HG03025 (cell line): ENCODE measurements around the gene CSNK1G2.

Experiments used
- ATAC-seq: cut with Tn5 transposase; IDR thresholded peaks from one replicate; pipeline ENCODE4 v1.9.1; 2021; ENCODE audit warnings: mild to moderate bottlenecking, moderate library complexity; ENCODE audit not compliant: unreplicated experiment, low FRiP score

CSNK1G2 gene

DNA sequence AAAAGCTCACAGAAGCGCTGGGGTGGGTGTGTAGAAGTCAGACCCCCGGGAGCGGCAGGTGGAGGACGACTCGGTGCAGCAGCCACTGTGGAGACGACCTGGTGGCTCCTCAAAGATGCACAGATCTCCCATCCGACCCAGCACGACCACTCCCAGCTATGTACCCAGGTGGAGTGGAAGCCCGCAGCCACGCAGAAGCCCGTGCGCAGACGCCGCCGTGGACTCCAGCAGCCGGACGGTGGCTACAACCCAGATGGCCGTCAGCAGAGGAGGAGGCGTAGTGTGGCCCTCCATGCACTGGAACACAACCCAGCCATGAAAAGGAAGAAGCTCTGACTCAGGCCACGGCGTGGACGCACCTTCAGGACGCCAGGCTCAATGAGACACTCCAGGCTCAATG is 21.7 kb downstream of the CSNK1G2 start:
- ATAC-seq = no peak

GRCh38 chr19:1967087-1967608 is 26.2 kb downstream of the CSNK1G2 start:
- no peak for ATAC-seq

- ATAC-seq = no peak
Observed at GRCh38 chr19:1968279-1969175, 27.6 kb downstream of the CSNK1G2 start.

DNA sequence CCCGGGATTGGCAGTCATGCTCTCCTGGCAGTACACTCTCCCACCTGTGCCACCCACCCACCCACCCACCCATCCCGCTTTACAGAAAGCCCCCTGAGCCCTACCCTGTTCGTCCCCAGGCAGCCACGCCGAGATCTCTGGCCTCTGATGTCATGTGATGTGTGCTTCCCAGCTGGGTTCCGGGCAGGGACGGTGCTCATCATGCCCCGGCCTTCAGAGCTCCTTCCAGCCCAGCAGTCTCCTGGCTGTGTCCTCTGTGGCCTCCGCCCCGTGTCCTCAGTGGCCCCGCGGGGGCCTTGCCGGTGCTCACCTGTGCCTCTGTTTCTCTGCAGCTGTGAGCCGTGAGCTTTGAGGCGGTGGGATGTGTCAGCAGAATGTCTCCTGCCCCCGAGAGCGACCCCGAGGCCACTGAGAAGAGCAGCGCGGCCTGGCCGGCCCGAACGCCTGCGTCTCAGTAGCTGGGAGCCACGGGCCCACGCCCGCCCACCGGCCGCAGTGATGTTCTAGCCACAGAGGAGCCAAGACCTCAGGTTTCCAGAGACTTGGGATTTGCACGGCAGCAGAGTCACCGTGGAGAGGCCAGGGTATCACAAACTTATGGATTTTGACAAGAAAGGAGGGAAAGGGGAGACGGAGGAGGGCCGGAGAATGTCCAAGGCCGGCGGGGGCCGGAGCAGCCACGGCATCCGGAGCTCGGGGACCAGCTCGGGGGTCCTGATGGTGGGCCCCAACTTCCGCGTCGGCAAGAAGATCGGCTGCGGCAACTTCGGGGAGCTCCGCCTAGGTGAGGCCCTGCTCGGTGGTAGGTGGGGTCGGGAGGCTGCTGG is 28.4 kb downstream of the CSNK1G2 start:
- ATAC-seq = no peak

DNA sequence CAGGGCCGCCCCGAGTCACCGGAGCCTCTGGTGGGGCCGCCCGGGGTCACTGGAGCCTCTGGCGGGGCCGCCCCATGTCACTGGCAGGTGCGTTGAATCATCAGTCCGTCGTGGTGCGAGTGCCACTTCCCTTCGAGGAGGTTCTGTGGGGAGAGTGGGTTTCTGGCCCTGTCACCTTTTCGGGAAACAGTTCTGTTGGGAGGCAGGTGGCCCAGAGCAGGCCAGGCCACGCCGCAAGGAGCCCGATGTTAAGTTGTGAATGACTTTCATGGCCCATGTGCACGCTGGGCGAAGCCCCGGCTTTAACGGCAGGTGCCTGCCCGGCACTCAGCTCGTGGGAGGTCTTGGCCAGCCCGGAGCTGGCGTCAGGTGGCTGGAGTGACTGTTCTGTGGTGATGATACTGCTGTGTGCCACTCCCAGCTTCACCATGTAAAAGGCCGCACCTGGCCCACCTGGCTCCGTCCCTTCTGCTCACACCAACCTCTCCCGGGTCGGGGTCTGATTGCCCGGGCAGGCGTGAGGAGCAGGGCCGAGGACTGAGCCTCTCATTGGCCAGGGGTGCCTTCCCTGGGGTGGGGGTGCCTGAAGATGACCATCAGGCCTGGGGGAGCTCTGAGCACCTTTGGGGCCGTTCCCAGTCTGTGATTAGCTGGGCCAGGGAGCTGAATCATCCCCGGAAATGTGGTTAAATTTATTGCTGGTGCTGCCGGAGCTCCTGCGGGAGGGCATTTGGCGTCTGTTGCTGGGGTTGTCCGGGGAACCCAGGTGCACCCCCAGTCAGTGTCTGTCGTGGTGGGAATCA is 29.2 kb downstream of the CSNK1G2 start:
- ATAC-seq = no peak

DNA sequence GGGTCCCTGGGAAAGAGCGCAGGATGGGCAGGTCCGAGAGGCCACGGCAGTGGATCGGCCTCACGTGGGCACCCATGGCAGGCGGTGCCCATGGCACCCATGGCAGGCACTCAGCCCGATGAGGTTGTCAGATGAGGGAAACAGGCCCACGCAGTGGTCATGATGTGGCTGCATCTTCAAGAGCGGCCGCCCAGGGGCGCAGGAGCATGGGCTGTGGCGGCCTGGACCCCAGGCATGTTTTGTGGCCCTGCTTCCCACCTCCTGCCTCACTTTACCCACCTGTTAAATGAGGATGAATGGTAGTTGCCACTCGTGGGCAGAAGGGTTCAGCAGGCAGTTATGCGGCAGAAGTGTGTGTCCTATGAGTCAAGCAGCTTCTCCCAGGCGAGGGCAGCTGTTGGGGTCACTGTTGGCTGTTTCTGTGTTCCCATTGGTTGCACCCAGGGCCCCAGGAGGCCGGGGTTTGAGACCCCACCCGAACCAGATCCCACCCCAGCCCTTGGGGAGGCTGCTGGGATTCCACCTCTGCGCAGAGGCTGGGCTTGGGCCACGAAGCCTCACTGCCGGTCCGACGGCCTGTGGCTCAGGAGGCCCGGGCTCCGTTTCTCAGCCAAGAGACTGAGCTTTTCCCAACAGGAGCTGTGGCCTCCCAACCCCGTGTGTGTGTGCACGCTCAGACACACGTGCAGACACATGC is 30.0 kb downstream of the CSNK1G2 start:
- no peak for ATAC-seq

GRCh38 chr19:1974381-1975161 is 33.6 kb downstream of the CSNK1G2 start:
- no peak for ATAC-seq

DNA sequence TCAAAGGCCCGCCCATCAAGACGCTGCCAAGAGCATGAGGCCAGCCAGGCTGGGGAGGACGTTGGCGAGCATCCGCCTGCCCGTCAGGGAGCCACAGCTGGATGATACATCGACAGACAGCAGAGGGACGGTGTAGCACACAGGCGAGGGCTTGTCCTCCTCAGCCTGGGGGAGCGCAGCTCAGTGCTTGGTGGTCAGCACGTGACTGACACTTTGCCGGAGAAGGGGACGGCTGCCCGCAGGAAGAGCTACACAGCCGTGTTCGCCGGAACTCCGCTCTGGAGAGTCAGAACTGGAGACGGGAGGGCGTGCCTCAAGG is 34.1 kb downstream of the CSNK1G2 start:
- no peak for ATAC-seq

DNA sequence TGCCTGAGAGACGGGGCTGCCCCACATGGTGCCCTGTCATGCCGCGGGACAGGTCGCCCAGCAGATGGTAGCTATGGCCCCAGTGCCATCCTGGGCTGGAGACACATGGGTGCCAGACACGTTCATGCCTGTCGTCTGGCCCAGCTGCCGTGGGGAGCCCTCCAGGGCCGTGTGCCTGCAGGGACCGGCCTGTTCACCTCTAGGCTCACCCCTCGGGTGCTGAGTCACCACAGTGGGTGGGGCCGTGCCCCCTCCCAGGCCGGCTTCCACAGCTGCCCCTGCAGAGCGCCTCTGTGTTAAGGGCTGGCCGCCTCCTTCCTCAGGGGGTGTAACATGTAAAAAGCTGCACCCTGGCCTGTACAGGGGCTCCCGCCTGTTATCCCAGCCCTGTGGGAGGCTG is 36.1 kb downstream of the CSNK1G2 start:
- ATAC-seq = no peak

GRCh38 chr19:1978346-1978894 is 37.4 kb downstream of the CSNK1G2 start:
- no peak for ATAC-seq

GRCh38 chr19:1979017-1979416 is 38.0 kb downstream of the CSNK1G2 start:
- ATAC-seq = no peak

- no peak for ATAC-seq
Observed at GRCh38 chr19:1979642-1980041, 38.7 kb downstream of the CSNK1G2 start.

DNA sequence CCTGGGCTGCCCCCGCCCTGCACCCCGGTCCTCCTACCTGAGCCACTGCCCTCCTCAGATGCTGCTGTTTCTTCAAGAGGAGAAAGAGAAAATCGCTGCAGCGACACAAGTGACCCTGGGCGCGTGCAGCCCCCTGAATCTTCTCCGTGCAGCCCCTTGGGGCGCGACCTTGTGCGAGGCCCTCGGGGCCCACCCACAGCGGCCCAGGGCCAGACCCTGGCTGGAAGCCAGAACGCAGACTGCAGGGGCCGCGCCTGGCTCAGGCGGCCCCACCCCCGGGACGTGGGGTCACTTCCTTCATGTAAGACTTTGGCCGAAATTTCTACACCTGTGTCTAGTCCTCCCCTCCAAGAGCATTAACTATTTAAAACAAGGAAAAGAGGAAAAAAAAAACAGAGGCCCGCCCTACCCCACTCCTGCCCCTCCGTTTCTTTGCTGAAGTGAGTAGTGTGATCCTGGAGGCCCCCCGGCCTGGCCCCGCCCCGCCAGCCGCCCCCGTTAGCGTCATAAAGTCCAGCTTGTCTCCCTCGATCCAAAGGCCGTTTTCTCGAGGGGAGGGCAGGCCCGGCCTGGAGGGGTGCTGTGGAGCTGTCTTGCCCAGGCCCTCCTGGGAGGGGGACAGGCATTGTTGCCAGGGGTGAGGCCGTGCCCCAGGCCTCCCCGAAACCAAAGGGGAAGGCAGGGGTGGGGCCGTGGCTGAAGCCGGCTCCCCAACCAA is 39.3 kb downstream of the CSNK1G2 start:
- no peak for ATAC-seq

- no peak for ATAC-seq
Observed at GRCh38 chr19:1980809-1981181, 39.8 kb downstream of the CSNK1G2 start.

DNA sequence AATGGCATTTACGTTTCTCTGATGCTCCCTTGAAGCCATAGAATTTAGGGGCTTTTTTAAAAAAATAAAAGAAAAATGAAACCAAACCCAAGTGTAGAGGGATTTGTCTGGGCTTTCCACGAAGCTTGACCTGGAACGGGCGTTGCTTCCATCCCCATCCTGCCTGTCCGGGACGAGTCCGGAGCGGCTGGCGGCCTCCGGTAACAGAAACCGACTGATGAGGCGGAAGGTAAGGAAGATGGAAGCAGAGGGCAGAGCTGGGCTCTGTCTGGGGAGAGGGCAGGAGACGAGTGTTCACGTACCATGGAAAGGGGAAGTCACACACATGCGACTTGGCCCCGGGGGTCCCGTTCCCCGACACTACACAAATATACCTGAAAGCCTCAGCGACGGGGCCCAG is 40.3 kb downstream of the CSNK1G2 start:
- ATAC-seq = no peak

DNA sequence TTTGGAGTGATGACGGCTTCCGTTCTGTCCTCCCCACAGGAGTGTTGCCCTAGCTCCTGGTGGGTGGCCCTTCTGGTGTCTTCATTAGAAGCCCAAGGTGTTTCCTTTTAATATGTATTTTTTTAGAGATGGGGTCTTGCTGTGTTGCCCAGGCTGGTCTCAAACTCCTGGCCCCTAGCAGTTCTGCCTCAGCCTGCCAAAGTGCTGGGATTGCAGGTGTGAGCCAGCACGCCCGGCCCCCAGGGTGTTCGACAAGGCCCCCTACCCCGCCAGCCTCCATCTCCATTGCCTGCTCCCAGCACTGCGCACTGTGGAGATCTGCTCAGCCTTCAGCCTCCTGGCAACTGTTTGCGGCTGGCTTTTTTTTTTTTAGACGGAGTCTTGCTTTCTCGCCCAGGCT is 43.4 kb downstream of the CSNK1G2 start:
- ATAC-seq = no peak

DNA sequence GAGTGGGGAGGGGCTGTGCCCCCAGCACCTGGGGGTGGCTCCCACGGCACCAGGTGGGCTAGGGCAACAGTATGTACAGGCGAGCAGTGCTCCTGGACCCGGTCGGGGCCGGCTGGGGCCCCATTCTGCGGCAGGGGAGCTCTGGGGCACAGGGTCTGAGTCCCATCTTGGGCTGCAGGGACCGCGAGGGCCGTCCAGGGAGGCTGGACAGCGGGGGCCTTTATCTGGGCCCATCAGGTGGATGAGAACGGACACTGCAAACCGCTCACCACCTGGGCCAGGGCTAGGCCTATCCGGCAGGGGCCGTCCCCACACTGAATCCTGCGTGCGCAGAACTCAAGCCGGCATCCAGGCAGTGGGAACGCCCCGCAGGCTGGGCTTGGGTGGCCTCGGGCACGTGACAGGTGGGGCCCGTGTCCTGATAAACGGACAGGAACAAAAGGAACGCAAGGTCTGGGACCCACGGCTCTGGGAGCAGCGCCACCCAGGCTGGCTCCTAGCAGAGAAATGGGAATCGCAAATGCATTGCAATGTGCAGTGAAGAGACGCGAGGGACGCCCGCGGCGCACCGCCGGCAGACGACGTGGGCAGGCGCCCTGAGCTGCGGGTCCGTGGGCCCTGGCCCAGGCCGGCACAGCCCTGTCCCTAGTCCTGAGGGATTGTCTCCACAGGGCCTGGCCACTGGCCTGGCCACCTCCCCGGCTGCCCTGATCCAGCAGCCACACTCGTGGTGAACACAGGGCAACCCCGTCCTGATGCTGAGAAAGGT is 44.8 kb downstream of the CSNK1G2 start:
- no peak for ATAC-seq
